ENCODE data around the gene PBXIP1. TPM values are rescaled to one million over a fixed set of nuclear protein-coding genes. Genes with fewer than 3 reads are reported as not detected.
A peak's percentile ranks its signal among the peaks of the same experiment; 100 is the strongest.

The PBXIP1 gene
- total and polyA plus RNA-seq, 2 of the 13 experiments (the other 11 are each of a cell fraction or from before 2014, with no cell fraction given), result 16.3 to 31.9 TPM

DNA sequence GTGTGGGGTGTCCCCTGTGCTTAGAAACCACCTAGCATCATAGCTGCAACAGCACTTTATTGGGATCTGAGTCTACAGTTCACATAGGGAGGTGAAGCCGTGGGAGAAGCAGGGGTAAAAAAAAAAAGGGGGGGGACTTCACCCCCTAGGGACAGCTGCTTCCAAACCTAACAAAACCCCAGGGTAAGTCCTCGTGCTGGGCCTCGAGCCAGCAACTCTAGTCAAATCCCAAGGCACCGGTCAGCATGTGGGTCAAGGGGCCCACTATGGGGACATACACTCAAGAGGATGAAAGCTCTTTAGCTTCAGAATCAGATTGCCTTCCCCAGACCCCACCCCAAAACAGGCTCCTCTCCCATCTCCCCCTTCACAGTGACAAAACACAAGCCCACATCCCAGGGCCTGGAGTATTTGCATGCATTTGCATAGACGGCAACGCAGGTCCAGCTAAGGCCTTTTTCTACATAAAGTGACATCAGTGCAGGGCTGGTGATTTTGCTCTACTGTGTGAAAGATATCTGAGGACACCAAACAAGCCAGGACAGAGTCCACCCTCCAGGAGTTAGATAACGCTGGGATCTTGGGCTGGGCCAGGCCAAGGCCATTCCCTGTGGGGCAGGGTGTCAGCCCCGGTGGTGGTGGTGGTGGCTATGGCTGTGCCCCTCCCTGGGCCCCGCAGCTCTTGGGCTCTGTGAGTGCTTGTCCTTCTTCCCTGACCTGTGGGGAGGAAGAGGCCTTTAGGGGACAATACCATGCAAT lies 11.3 kb downstream of the PBXIP1 start (continued):
- TF ChIP-seq, protein P1, sequence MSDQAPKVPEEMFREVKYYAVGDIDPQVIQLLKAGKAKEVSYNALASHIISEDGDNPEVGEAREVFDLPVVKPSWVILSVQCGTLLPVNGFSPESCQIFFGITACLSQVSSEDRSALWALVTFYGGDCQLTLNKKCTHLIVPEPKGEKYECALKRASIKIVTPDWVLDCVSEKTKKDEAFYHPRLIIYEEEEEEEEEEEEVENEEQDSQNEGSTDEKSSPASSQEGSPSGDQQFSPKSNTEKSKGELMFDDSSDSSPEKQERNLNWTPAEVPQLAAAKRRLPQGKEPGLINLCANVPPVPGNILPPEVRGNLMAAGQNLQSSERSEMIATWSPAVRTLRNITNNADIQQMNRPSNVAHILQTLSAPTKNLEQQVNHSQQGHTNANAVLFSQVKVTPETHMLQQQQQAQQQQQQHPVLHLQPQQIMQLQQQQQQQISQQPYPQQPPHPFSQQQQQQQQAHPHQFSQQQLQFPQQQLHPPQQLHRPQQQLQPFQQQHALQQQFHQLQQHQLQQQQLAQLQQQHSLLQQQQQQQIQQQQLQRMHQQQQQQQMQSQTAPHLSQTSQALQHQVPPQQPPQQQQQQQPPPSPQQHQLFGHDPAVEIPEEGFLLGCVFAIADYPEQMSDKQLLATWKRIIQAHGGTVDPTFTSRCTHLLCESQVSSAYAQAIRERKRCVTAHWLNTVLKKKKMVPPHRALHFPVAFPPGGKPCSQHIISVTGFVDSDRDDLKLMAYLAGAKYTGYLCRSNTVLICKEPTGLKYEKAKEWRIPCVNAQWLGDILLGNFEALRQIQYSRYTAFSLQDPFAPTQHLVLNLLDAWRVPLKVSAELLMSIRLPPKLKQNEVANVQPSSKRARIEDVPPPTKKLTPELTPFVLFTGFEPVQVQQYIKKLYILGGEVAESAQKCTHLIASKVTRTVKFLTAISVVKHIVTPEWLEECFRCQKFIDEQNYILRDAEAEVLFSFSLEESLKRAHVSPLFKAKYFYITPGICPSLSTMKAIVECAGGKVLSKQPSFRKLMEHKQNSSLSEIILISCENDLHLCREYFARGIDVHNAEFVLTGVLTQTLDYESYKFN (CRISPR knock-in tag; conservative IDR thresholded peaks at IDR 0.05), result peak; percentile 96
- no peak for TF ChIP-seq CHD2 (IDR thresholded peaks at IDR 0.05; ENCODE audit: low read depth, low read length)
- peak in 1 of 2 experiments; percentile 28; a peak in 2 of 4 replicates for TF ChIP-seq POLR2A (IDR thresholded peaks at IDR 0.05; ENCODE audit: insufficient read depth in 1 of 2, low read depth in 2 of 2, low read length in 2 of 2)
- peak; percentile 72 for TF ChIP-seq IRF2 (CRISPR knock-in tag; IDR thresholded peaks at IDR 0.05)
- TF ChIP-seq, protein P2, sequence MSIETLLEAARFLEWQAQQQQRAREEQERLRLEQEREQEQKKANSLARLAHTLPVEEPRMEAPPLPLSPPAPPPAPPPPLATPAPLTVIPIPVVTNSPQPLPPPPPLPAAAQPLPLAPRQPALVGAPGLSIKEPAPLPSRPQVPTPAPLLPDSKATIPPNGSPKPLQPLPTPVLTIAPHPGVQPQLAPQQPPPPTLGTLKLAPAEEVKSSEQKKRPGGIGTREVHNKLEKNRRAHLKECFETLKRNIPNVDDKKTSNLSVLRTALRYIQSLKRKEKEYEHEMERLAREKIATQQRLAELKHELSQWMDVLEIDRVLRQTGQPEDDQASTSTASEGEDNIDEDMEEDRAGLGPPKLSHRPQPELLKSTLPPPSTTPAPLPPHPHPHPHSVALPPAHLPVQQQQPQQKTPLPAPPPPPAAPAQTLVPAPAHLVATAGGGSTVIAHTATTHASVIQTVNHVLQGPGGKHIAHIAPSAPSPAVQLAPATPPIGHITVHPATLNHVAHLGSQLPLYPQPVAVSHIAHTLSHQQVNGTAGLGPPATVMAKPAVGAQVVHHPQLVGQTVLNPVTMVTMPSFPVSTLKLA (IDR thresholded peaks at IDR 0.05), result no peak
- TF ChIP-seq SP4 (CRISPR knock-in tag; IDR thresholded peaks at IDR 0.05), result peak; percentile 45; the same call in 1 of the 2 replicates
- TF ChIP-seq, protein P3, sequence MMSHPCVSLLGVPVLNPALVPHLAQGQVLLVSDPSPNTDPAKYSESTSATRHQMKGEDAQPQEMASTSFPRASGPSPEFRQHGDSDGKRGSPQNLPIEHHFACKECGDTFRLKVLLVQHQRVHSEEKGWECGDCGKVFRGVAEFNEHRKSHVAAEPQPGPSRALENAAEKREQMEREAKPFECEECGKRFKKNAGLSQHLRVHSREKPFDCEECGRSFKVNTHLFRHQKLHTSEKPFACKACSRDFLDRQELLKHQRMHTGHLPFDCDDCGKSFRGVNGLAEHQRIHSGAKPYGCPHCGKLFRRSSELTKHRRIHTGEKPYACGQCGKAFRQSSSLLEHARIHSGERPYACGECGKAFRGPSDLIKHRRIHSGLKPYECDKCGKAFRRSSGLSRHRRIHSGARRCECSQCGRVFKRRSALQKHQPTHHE (CRISPR knock-in tag; IDR thresholded peaks at IDR 0.05; ENCODE audit: borderline replicate concordance), result no peak
- no peak for TF ChIP-seq ZNF496 (CRISPR knock-in tag; IDR thresholded peaks at IDR 0.05; ENCODE audit: insufficient replicate concordance)
- TF ChIP-seq HCFC1 (IDR thresholded peaks at IDR 0.05; ENCODE audit: low read depth, low read length), result no peak
- no peak for TF ChIP-seq PHF20 (CRISPR knock-in tag; IDR thresholded peaks at IDR 0.05)
- no peak; the same call in 1 of the 2 replicates for TF ChIP-seq ZNF143 (CRISPR knock-in tag; IDR thresholded peaks at IDR 0.05)
- TF ChIP-seq, protein P4, sequence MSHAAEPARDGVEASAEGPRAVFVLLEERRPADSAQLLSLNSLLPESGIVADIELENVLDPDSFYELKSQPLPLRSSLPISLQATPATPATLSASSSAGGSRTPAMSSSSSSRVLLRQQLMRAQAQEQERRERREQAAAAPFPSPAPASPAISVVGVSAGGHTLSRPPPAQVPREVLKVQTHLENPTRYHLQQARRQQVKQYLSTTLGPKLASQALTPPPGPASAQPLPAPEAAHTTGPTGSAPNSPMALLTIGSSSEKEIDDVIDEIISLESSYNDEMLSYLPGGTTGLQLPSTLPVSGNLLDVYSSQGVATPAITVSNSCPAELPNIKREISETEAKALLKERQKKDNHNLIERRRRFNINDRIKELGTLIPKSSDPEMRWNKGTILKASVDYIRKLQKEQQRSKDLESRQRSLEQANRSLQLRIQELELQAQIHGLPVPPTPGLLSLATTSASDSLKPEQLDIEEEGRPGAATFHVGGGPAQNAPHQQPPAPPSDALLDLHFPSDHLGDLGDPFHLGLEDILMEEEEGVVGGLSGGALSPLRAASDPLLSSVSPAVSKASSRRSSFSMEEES (CRISPR knock-in tag; IDR thresholded peaks at IDR 0.05), result no peak
- TF ChIP-seq, protein P5, sequence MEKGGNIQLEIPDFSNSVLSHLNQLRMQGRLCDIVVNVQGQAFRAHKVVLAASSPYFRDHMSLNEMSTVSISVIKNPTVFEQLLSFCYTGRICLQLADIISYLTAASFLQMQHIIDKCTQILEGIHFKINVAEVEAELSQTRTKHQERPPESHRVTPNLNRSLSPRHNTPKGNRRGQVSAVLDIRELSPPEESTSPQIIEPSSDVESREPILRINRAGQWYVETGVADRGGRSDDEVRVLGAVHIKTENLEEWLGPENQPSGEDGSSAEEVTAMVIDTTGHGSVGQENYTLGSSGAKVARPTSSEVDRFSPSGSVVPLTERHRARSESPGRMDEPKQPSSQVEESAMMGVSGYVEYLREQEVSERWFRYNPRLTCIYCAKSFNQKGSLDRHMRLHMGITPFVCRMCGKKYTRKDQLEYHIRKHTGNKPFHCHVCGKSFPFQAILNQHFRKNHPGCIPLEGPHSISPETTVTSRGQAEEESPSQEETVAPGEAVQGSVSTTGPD (CRISPR knock-in tag; IDR thresholded peaks at IDR 0.05), result peak; percentile 91
- TF ChIP-seq WIZ (CRISPR knock-in tag; IDR thresholded peaks at IDR 0.05), result no peak
- TF ChIP-seq SALL2 (CRISPR knock-in tag; IDR thresholded peaks at IDR 0.05), result 0 out of 2 replicates have a peak, but pooled peaks have one; percentile 36
- TF ChIP-seq, protein P6, sequence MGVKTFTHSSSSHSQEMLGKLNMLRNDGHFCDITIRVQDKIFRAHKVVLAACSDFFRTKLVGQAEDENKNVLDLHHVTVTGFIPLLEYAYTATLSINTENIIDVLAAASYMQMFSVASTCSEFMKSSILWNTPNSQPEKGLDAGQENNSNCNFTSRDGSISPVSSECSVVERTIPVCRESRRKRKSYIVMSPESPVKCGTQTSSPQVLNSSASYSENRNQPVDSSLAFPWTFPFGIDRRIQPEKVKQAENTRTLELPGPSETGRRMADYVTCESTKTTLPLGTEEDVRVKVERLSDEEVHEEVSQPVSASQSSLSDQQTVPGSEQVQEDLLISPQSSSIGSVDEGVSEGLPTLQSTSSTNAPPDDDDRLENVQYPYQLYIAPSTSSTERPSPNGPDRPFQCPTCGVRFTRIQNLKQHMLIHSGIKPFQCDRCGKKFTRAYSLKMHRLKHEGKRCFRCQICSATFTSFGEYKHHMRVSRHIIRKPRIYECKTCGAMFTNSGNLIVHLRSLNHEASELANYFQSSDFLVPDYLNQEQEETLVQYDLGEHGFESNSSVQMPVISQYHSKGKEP (CRISPR knock-in tag; IDR thresholded peaks at IDR 0.05), result no peak
